MM.1S (cell line): ENCODE data around the gene S100A9.
"Not testable (repeated sequence)": the region's sequence is repeated elsewhere in the genome, so short reads cannot be mapped to it uniquely, and the experiment has no call there.

Experiments used
- DNase-seq: peaks from one replicate; pipeline ENCODE4 v3.0.0-alpha.2; 2015
- H2AFZ ChIP-seq: fragments of 300-600 bp; sonication (generic); 2 replicates; pipeline ENCODE4 v1.6.0; 2016; ENCODE audit warnings: antibody characterized with exemption, low read length
- H3F3A ChIP-seq: fragments of 300-600 bp; sonication (generic); 2 replicates; pipeline ENCODE4 v1.6.1; 2016; ENCODE audit warnings: mild to moderate bottlenecking, antibody characterized with exemption, low read length, moderate library complexity, mixed read lengths; ENCODE audit not compliant: insufficient read depth
- H3K27ac ChIP-seq: fragments of 300-600 bp; sonication (generic); 2 replicates; pipeline ENCODE4 v1.5.1; 2016; ENCODE audit warnings: mild to moderate bottlenecking, low read length
- H3K27me3 ChIP-seq: fragments of 300-600 bp; sonication (generic); replicated peaks from 2 replicates; pipeline ENCODE4 v1.6.0; 2016; ENCODE audit warnings: low read length; ENCODE audit not compliant: insufficient read depth
- H3K36me3 ChIP-seq: fragments of 300-600 bp; sonication (generic); replicated peaks from 2 replicates; pipeline ENCODE4 v1.6.1; 2016; ENCODE audit warnings: mild to moderate bottlenecking, low read length, mixed read lengths; ENCODE audit not compliant: insufficient read depth
- H3K4me1 ChIP-seq: fragments of 300-600 bp; sonication (generic); 2 replicates; pipeline ENCODE4 v1.6.1; 2016; ENCODE audit warnings: low read length, mixed read lengths
- H3K4me2 ChIP-seq: fragments of 300-600 bp; sonication (generic); 2 replicates; pipeline ENCODE4 v1.6.0; 2016; ENCODE audit warnings: low read depth, low read length
- H3K4me3 ChIP-seq: fragments of 300-600 bp; sonication (generic); 2 replicates; pipeline ENCODE4 v1.5.1; 2016; ENCODE audit warnings: low read length, mixed read lengths
- H3K79me2 ChIP-seq: fragments of 300-600 bp; sonication (generic); 2 replicates; pipeline ENCODE4 v1.6.1; 2016; ENCODE audit warnings: mixed run types, low read length, mixed read lengths
- H3K9ac ChIP-seq: fragments of 300-600 bp; sonication (generic); 2 replicates; pipeline ENCODE4 v1.6.1; 2016; ENCODE audit warnings: low read length, mixed read lengths
- H3K9me2 ChIP-seq: fragments of 300-600 bp; sonication (generic); replicated peaks from 2 replicates; pipeline ENCODE4 v1.6.1; 2016; ENCODE audit warnings: mild to moderate bottlenecking, low read length, mixed read lengths; ENCODE audit not compliant: insufficient read depth
- H3K9me3 ChIP-seq: fragments of 300-600 bp; sonication (generic); replicated peaks from 2 replicates; pipeline ENCODE4 v1.6.1; 2016; ENCODE audit warnings: mild to moderate bottlenecking, low read length, mixed read lengths; ENCODE audit not compliant: insufficient read depth
- H4K20me1 ChIP-seq: fragments of 300-600 bp; sonication (generic); 2 replicates; pipeline ENCODE4 v1.6.1; 2016; ENCODE audit warnings: mild to moderate bottlenecking, low read length, moderate library complexity, mixed read lengths; ENCODE audit not compliant: insufficient read depth
- CTCF ChIP-seq: fragments of 300-600 bp; sonication (generic); IDR thresholded peaks from 2 replicates; pipeline ENCODE4 v1.5.1; 2016; ENCODE audit warnings: antibody characterized with exemption, low read length, mixed read lengths
- EZH2 ChIP-seq: fragments of 300-600 bp; sonication (generic); optimal IDR thresholded peaks from 2 replicates; pipeline ENCODE3; 2017; ENCODE audit warnings: low read depth, mild to moderate bottlenecking, antibody characterized with exemption, low read length, mixed read lengths
- EZH2phosphoT487 ChIP-seq: fragments of 300-600 bp; sonication (generic); IDR thresholded peaks from 2 replicates; pipeline ENCODE4 v1.6.1; 2018; ENCODE audit warnings: antibody characterized with exemption, low read length

Gene S100A9

DNA sequence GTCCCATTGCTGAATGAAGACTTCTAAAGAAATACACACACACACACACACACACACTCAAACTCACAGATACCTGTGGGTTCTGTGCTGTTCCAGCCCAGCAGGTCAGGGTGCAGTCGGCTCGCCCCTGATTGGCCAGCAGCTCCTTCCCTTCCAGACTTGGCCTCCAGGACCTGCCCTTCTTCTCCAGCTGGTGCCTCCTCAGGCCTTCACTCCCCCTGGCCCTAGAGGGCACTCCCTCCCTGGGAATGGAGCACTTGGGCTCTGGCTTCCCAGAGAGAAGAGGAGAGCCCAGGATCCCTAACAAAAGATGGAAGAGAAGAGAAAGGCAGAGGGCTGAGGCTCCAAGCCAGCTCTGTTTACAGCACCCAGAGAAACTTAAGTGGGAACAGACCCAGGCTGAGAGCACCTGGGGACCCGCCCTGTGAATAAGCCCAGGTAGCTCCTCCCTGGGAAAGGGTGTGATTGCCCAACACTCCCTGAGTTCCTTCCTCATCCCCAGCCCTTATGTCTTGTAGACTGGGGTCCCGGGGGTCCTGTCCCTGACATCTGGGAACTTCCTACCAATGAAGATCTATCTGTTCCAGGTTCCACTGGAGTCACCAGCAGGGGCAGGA lies 45.0 kb upstream of the S100A9 start, which contains the start of gene PGLYRP3:
TSS of gene PGLYRP3 (minus strand) at position 383 of the 617 bp plus-strand sequence. CDS start 2,287 bp downstream, outside the sequence.
- H3K27me3 ChIP-seq: no peaks in the 10 kb centered on the region
- H3K9ac ChIP-seq: no peak within 1 kb of the TSS
- no peak within 1 kb of the TSS for H2AFZ ChIP-seq
- TF ChIP-seq EZH2phosphoT487: no peak
- TF ChIP-seq CTCF: no peak
- no peak for TF ChIP-seq EZH2
- H3K4me3 ChIP-seq: no peak within 1 kb of the TSS
- H3K79me2 ChIP-seq: no peaks in the 10 kb centered on the region
- no peaks in the 10 kb centered on the region for H3K36me3 ChIP-seq
- no peak within 1 kb of the TSS for H3K4me2 ChIP-seq
- no peak for DNase-seq
- no peaks in the 10 kb centered on the region for H3K9me3 ChIP-seq
- H3K9me2 ChIP-seq: no peaks in the 10 kb centered on the region
- no peaks in the 10 kb centered on the region for H4K20me1 ChIP-seq
- H3K4me1 ChIP-seq: no peaks in the 10 kb centered on the region
- no peaks in the 10 kb centered on the region for H3F3A ChIP-seq
- H3K27ac ChIP-seq: no peak within 1 kb of the TSS

DNA sequence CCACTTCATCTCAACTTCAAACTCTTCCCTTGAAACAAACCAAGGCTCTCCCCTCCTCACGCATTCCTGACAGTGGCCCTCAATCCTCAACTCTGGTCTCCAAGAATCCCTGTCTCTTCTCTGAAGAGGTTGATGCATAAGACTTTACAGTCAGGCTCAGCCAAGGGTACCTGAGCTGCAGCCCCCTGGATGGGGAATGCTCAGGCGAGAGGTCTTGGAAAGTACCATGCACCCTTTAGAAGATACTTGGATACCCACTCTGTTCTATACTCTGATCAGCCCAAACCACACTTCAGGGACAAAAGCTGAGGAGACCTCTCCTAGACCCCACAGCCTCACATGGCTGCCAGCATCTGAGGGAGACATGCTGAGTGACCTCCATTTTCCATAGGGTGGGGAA lies 44.4 kb upstream of the S100A9 start:
- no peak for TF ChIP-seq EZH2
- no peak overlapping the region for H3K4me2 ChIP-seq
- no peak for DNase-seq
- no peaks in the 10 kb centered on the region for H4K20me1 ChIP-seq
- no peaks in the 10 kb centered on the region for H3K4me1 ChIP-seq
- H3K36me3 ChIP-seq: no peaks in the 10 kb centered on the region
- no peak overlapping the region for H2AFZ ChIP-seq
- no peaks in the 10 kb centered on the region for H3K9me3 ChIP-seq
- no peaks in the 10 kb centered on the region for H3F3A ChIP-seq
- H3K9ac ChIP-seq: no peak overlapping the region
- H3K27ac ChIP-seq: no peak overlapping the region
- H3K27me3 ChIP-seq: no peaks in the 10 kb centered on the region
- H3K79me2 ChIP-seq: no peaks in the 10 kb centered on the region
- H3K4me3 ChIP-seq: no peak overlapping the region
- H3K9me2 ChIP-seq: no peaks in the 10 kb centered on the region

- H3F3A ChIP-seq, H2AFZ ChIP-seq, H3K4me1 ChIP-seq, H3K9me2 ChIP-seq, H3K27ac ChIP-seq, H3K79me2 ChIP-seq, H3K36me3 ChIP-seq, H3K27me3 ChIP-seq, H3K9ac ChIP-seq, H4K20me1 ChIP-seq, H3K4me2 ChIP-seq, H3K4me3 ChIP-seq, H3K9me3 ChIP-seq, DNase-seq: not testable (repeated sequence)
These were observed 43.3 kb upstream of the S100A9 start for GRCh38 chr1:153314388-153314787.

DNA sequence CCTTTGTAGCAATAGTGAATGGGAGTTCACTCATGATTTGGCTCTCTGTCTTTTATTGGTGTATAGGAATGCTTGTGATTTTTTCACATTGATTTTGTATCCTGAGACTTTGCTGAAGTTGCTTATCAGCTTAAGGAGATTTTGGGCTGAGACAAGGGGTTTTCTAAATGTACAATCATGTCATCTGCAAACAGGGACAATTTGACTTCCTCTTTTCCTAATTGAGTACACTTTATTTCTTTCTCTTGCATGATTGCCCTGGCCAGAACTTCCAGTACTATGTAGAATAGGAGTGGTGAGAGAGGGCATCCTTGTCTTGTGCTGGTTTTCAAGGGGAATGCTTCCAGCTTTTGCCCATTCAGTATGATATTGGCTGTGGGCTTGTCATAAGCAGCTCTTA lies 41.6 kb upstream of the S100A9 start:
- H3K9me2 ChIP-seq, H3K4me2 ChIP-seq, H3K36me3 ChIP-seq, H3F3A ChIP-seq, H3K4me3 ChIP-seq, H2AFZ ChIP-seq, H3K27ac ChIP-seq, H4K20me1 ChIP-seq, H3K79me2 ChIP-seq, H3K9ac ChIP-seq, H3K4me1 ChIP-seq, H3K27me3 ChIP-seq, H3K9me3 ChIP-seq, DNase-seq: not testable (repeated sequence)

DNA sequence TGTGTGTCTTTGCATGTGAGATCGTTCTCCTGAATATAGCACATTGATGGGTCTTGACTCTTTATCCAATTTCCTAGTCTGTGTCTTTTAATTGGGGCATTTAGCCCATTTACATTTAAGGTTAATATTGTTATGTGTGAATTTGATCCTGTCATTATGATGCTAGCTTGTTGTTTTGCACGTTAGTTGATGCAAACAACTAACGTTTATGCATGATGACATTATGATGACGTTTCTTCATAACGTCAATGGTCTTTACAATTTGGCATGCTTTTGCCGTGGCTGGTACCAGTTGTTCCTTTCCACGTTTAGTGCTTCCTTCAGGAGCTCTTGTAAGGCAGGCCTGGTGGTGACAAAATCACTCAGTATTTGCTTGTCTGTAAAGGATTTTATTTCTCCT lies 39.5 kb upstream of the S100A9 start:
- H3K4me3 ChIP-seq, H3K79me2 ChIP-seq, H3K27ac ChIP-seq, H3K36me3 ChIP-seq, DNase-seq, H3K4me1 ChIP-seq, H3F3A ChIP-seq, H3K9me2 ChIP-seq, H3K9me3 ChIP-seq, H3K9ac ChIP-seq, H3K27me3 ChIP-seq, H3K4me2 ChIP-seq, H2AFZ ChIP-seq, H4K20me1 ChIP-seq: not testable (repeated sequence)
